Activated CD8-positive, alpha-beta memory T cell treated with anti-CD3 and anti-CD28 coated beads, Interleukin-2, amount 50 U/mL, for 1 hour (primary cell): ENCODE data around the gene MCHR2.

Experiments used
- DNase-seq: peaks from one replicate; pipeline ENCODE4 v3.0.0-alpha.2; 2020; ENCODE audit errors: extremely low read depth

MCHR2 gene

GRCh38 chr6:99905209-99906106, 88.6 kb downstream of the MCHR2 start:
- no peak for DNase-seq

- no peak for DNase-seq
Measured at GRCh38 chr6:99901596-99902384, 92.2 kb downstream of the MCHR2 start.

DNA sequence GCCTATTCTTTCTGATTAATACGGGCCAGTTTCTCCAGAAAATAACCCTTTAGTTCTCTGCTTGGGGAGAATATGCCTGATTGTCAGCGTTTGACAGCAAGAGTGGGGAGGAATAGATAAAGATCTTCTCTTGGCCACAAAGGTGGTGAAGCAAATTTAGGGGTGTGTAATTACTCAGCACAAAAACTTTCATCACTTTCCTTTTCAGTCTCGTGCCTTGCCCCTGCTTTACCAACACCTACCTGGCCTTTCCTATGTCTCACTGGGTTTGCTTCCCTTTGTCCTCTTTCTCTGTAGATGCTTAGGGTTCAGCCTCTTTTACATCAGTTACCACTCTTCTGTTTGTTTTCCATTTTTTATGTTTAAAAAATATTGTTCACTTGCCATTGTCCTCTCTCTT, 99.2 kb downstream of the MCHR2 start:
- DNase-seq, result no peak

DNA sequence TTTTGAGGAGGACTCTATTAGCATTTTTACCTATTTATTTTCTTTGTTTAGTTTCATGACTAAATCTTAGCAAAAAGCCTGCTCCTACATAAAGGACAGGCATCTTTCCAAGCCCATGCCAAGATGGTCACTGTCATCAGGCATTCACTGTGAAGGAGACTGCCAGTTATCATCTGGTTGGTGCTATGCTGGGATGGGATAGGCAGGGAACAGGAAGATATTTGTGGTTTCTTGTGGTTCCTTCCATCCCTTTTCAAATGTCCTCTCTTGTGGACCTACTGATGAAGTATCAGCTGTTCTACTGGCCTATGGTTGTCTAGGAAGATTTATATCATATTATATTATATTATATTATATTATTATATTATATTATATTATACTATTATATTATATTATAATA, 107.0 kb downstream of the MCHR2 start:
- no peak for DNase-seq

DNA sequence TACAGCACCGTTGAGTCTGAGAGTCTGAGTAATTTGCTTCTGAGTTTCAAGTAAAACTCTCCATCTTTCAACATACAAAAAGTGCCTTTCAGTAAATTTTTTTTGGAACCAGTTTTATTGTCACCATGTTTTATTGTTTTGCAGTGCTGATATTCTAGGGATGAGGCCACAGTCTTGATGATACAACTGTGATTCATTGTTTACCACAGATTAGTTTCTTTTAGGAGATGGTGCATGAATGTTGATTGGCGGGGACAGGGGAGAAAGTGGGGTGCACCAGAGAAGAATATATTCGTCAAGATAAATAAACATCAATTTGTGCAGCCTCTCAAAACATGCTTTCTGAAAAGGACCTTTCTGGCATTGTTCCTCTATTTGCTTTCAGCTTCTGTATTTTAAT, 109.0 kb downstream of the MCHR2 start:
- DNase-seq, result no peak

GRCh38 chr6:99882128-99882702, 111.8 kb downstream of the MCHR2 start:
- DNase-seq, result no peak

- no peak for DNase-seq
Measured at GRCh38 chr6:99879431-99879830, 114.6 kb downstream of the MCHR2 start.

- DNase-seq, result no peak
Measured at GRCh38 chr6:99875068-99875467, 119.0 kb downstream of the MCHR2 start.

GRCh38 chr6:99873084-99873483, 120.9 kb downstream of the MCHR2 start:
- no peak for DNase-seq

GRCh38 chr6:99871641-99872040, 122.4 kb downstream of the MCHR2 start:
- DNase-seq, result no peak
